K562 (cell line): ENCODE results near the gene PRDX1. TPM values are rescaled to one million over a fixed set of nuclear protein-coding genes. Genes with fewer than 3 reads are reported as not detected.

Experiments used
- ATAC-seq: fragments of 200-7000 bp; cut with Tn5 transposase; 3 replicates; pipeline ENCODE4 v1.9.1; 2020; ENCODE audit warnings: moderate library complexity
- BruUV-seq: library from RNA; stranded (reverse); fragments of 400-500 nt; replicated peaks from 2 replicates; lab custom pipeline; 2021; lab: Mats Ljungman, UMichigan
- CTCF ChIA-PET: fragments of 300-600 bp; formaldehyde crosslinking; extraction: SDS; loops from one replicate; lab custom pipeline; 2021; ENCODE audit warnings: low intra/inter-chr PET ratio; lab: Yijun Ruan, JAX
- POLR2A ChIA-PET: fragments of 300-600, 350-650 bp; sonication (Branson Sonifier 250); formaldehyde crosslinking; extraction: SDS; loops from one replicate; lab custom pipeline; 2021; ENCODE audit warnings: antibody characterized with exemption, inconsistent platforms; lab: Yijun Ruan, JAX
- DNase-seq, 4 experiments: peaks; one replicate each; pipeline versions ENCODE4 v3.0.0 to v3.0.0-alpha.2; 2011 to 2018; ENCODE audit warnings: low spot score in 3 of 4, mixed read lengths in 3 of 4; ENCODE audit errors: extremely low read depth in 1 of 4
- FAIRE-seq: peaks from 2 replicates; lab custom pipeline; 2011; peaks lifted over from hg19 to GRCh38; lab: Jason Lieb, UNC
- H2AFZ ChIP-seq: 2 replicates; pipeline ENCODE4 v1.6.0; 2011; ENCODE audit warnings: low read depth, low read length, control low read depth, inconsistent platforms
- H3K27ac ChIP-seq: fragments of 200-600 bp; 3 replicates; pipeline ENCODE4 v1.8.0; 2011; ENCODE audit warnings: low read depth, mild to moderate bottlenecking, control low read depth, inconsistent platforms, low read length, moderate library complexity, mixed read lengths; ENCODE audit errors: extremely low read depth
- H3K27me3 ChIP-seq, 2 experiments: fragments of 300-600 bp in 1 of 2; 2 replicates in 1 of 2; 3 replicates in 1 of 2; pipeline versions ENCODE4 v1.6.0 to v1.8.0; 2011; ENCODE audit warnings: inconsistent platforms in 2 of 2, low read length in 2 of 2, mild to moderate bottlenecking in 1 of 2, mixed read lengths in 1 of 2, moderate library complexity in 1 of 2; ENCODE audit not compliant: control insufficient read depth in 2 of 2, insufficient read depth in 2 of 2
- H3K36me3 ChIP-seq: fragments of 300-600 bp; 3 replicates; pipeline ENCODE4 v1.8.0; 2011; ENCODE audit warnings: mild to moderate bottlenecking, low read length, inconsistent platforms; ENCODE audit not compliant: control insufficient read depth, insufficient read depth
- H3K4me1 ChIP-seq, 2 experiments: fragments of 200-600 bp in 1 of 2; replicated peaks in 1 of 2; 2 replicates in 1 of 2; 3 replicates in 1 of 2; pipeline versions ENCODE4 v1.5.1 to v1.8.0; 2011; ENCODE audit warnings: inconsistent platforms in 2 of 2, low read length in 2 of 2, mild to moderate bottlenecking in 1 of 2, mixed read lengths in 1 of 2, moderate library complexity in 1 of 2; ENCODE audit not compliant: control insufficient read depth in 2 of 2, insufficient read depth in 2 of 2
- H3K4me2 ChIP-seq: 2 replicates; pipeline ENCODE4 v1.6.1; 2011; ENCODE audit warnings: low read length, control low read depth, inconsistent platforms, mixed read lengths; ENCODE audit not compliant: insufficient read depth
- H3K4me3 ChIP-seq: fragments of 200-600 bp; sonication (generic), shearing (Covaris generic); 2 replicates; pipeline ENCODE4 v1.5.1; 2016; ENCODE audit warnings: control low read depth, inconsistent platforms
- H3K79me2 ChIP-seq: fragments of 200-600 bp; 3 replicates; pipeline ENCODE4 v1.8.0; 2011; ENCODE audit warnings: low read length, inconsistent platforms; ENCODE audit not compliant: control insufficient read depth, insufficient read depth
- H3K9ac ChIP-seq, 2 experiments: 2 replicates each; pipeline versions ENCODE4 v1.6.0 to v1.6.1; 2011; ENCODE audit warnings: low read depth in 2 of 2, low read length in 2 of 2, control low read depth in 1 of 2, inconsistent platforms in 1 of 2, mild to moderate bottlenecking in 1 of 2, mixed read lengths in 1 of 2; ENCODE audit not compliant: insufficient read depth in 1 of 2
- H3K9me1 ChIP-seq: one replicate; pipeline ENCODE4 v1.6.0; 2011; ENCODE audit warnings: inconsistent platforms, mild to moderate bottlenecking, low read length, moderate library complexity; ENCODE audit not compliant: control insufficient read depth, insufficient read depth
- H3K9me3 ChIP-seq: replicated peaks from 2 replicates; pipeline ENCODE4 v1.5.1; 2011; ENCODE audit warnings: low read depth, low read length, inconsistent platforms; ENCODE audit not compliant: control insufficient read depth, insufficient read depth
- H4K20me1 ChIP-seq: replicated peaks from 2 replicates; pipeline ENCODE4 v1.6.1; 2011; ENCODE audit warnings: low read length, inconsistent platforms, mixed read lengths; ENCODE audit not compliant: control insufficient read depth, insufficient read depth
- ATF1 ChIP-seq, 2 experiments: fragments of 450-650 bp in 1 of 2; IDR thresholded peaks; 2 replicates each; pipeline ENCODE4 v1.6.1; 2016; ENCODE audit warnings: missing compliant biosample characterization in 1 of 2, missing genetic modification characterization in 1 of 2
- DIDO1 ChIP-seq: fragments of 450-650 bp; IDR thresholded peaks from 2 replicates; pipeline ENCODE4 v1.6.1; 2016; ENCODE audit warnings: low read depth, missing biosample characterization, missing genetic modification characterization
- DNMT1 ChIP-seq: fragments of 450-650 bp; IDR thresholded peaks from 2 replicates; pipeline ENCODE4 v1.6.1; 2016; ENCODE audit warnings: antibody characterized with exemption, mild to moderate bottlenecking
- FOXA1 ChIP-seq: fragments of 450-650 bp; IDR thresholded peaks from 2 replicates; pipeline ENCODE4 v1.6.1; 2016; ENCODE audit warnings: mild to moderate bottlenecking, borderline replicate concordance
- FOXJ2 ChIP-seq: fragments of 200-800 bp; sonication (Bioruptor generic); IDR thresholded peaks from 2 replicates; pipeline ENCODE4 v1.6.1; 2016; ENCODE audit warnings: missing genetic modification characterization, missing compliant biosample characterization
- HOXB6 ChIP-seq: fragments of 250-450 bp; sonication (Bioruptor Pico); IDR thresholded peaks from 2 replicates; pipeline ENCODE4 v1.5.1; 2022; ENCODE audit warnings: mild to moderate bottlenecking, borderline replicate concordance
- KAT2B ChIP-seq: IDR thresholded peaks from one replicate; pipeline ENCODE4 v1.6.1; 2012; ENCODE audit warnings: low read depth, mild to moderate bottlenecking, control low read depth, inconsistent platforms, low read length, moderate library complexity
- KDM5B ChIP-seq: fragments of 200-600 bp; sonication (generic); IDR thresholded peaks from 2 replicates; pipeline ENCODE4 v1.6.1; 2012; ENCODE audit warnings: low read depth, mild to moderate bottlenecking, moderate library complexity, low read length, control low read depth, inconsistent platforms; ENCODE audit not compliant: insufficient replicate concordance
- MTA1 ChIP-seq: fragments of 450-650 bp; IDR thresholded peaks from 2 replicates; pipeline ENCODE4 v1.6.1; 2017; ENCODE audit warnings: borderline replicate concordance
- PHF8 ChIP-seq: fragments of 200-600 bp; sonication (generic); IDR thresholded peaks from 2 replicates; pipeline ENCODE4 v1.6.1; 2012; ENCODE audit warnings: mixed run types, mild to moderate bottlenecking, inconsistent platforms, low read length, moderate library complexity, borderline replicate concordance
- RBM34 ChIP-seq: fragments of 200-400 bp; formaldehyde crosslinking; IDR thresholded peaks from 2 replicates; pipeline ENCODE4 v1.6.1; 2018; ENCODE audit warnings: low read length, borderline replicate concordance; ENCODE audit not compliant: insufficient read depth
- RFX5 ChIP-seq: IDR thresholded peaks from 2 replicates; pipeline ENCODE4 v1.6.1; 2011; ENCODE audit warnings: low read depth, mild to moderate bottlenecking, improper control_type of control experiment, low read length
- SP1 ChIP-seq: sonication (generic); formaldehyde crosslinking; IDR thresholded peaks from 2 replicates; pipeline ENCODE4 v1.8.1; 2022; ENCODE audit warnings: mild to moderate bottlenecking, missing genetic modification reagents
- TAF9B ChIP-seq: fragments of 450-650 bp; IDR thresholded peaks from 2 replicates; pipeline ENCODE4 v1.6.1; 2018; ENCODE audit warnings: mild to moderate bottlenecking; ENCODE audit not compliant: partially characterized antibody
- TBP ChIP-seq: optimal IDR thresholded peaks from 2 replicates; pipeline ENCODE3; 2011; ENCODE audit warnings: low read depth, low read length, improper control_type of control experiment
- TEAD4 ChIP-seq, 2 experiments: sonication (generic) in 1 of 2; formaldehyde crosslinking in 1 of 2; IDR thresholded peaks; 2 replicates each; pipeline versions ENCODE4 v1.6.1 to v1.8.0; 2012 to 2022; ENCODE audit warnings: borderline replicate concordance in 1 of 2, inconsistent platforms in 1 of 2, low read length in 1 of 2, mild to moderate bottlenecking in 1 of 2, missing genetic modification reagents in 1 of 2
- ZNF3 ChIP-seq: fragments of 250-450 bp; sonication (Bioruptor Pico); IDR thresholded peaks from 2 replicates; pipeline ENCODE4 v1.5.0; 2021; ENCODE audit warnings: mild to moderate bottlenecking, moderate library complexity
- WGBS: fragments of 100-300 bp; shearing (Covaris generic); methylation state at CpG from one replicate; pipeline ENCODE4 v1.1.6; 2016; ENCODE audit warnings: low coverage, mixed read lengths; ENCODE audit not compliant: insufficient coverage; ENCODE audit errors: missing lambda C conversion rate; 5-methylcytosine and 5-hydroxymethylcytosine counted together
- in situ Hi-C: fragments of 300-500 bp; cut with MboI; formaldehyde crosslinking; loops from 4 replicates; pipeline ENCODE4 v1.15.0; 2018; ENCODE audit warnings: inconsistent platforms, mixed read lengths
- intact Hi-C: fragments of 100-400 bp; cut with micrococcal nuclease; formaldehyde crosslinking; loops from 2 replicates; pipeline ENCODE4 v1.14.2; 2022
- polyA plus RNA-seq, 8 experiments: library from polyadenylated mRNA; depleted of rRNA in 4 of 8; stranded (reverse) in 5 of 8; unstranded in 3 of 8; fragments of >200 nt; fragmentation: Nextera tagmentation in 2 of 8; fragmentation: Illumina TruSeq in 1 of 8; extraction: Ambion mirVana in 2 of 8; extraction: Trizol in 1 of 8; gene quantifications; 2 replicates each; pipeline versions ENCODE4 v1.2.1 to v1.2.3, GENCODE V29; 2011 to 2014; ENCODE audit warnings: inconsistent platforms in 1 of 8, missing spikeins in 1 of 8
- total RNA-seq, 7 experiments: library from RNA; depleted of rRNA in 6 of 7; stranded (reverse); fragments of >200 nt in 6 of 7; fragmentation: Illumina TruSeq in 2 of 7; extraction: Trizol in 2 of 7; gene quantifications; 2 replicates each; pipeline versions ENCODE4 v1.2.1 to v1.2.3, GENCODE V29; 2011 to 2021; ENCODE audit warnings: low replicate concordance in 1 of 7
- TF ChIP-seq, protein P1 (sequence below): fragments of 450-650 bp; IDR thresholded peaks from 2 replicates; pipeline ENCODE4 v1.6.1; 2016; ENCODE audit warnings: antibody characterized with exemption
- TF ChIP-seq, protein P2 (sequence below): sonication (generic); formaldehyde crosslinking; IDR thresholded peaks from 2 replicates; pipeline ENCODE4 v1.8.0; 2022; ENCODE audit warnings: missing genetic modification reagents, mild to moderate bottlenecking, moderate library complexity, borderline replicate concordance

PRDX1 gene
- total and polyA plus RNA-seq, 9 of the 15 experiments (the other 6 are each of a cell fraction or from before 2014, with no cell fraction given): 748 to 2,388 (median 1,045) TPM

- ChIA-PET POLR2A (interaction anchor here (0.5 to 5.3 kb wide), 26 partner anchors 9 to 829 kb away, joined by 3 to 83 read pairs (median 6); partner anchors contain the start of genes GPBP1L1, MMACHC, MUTYH and NASP), CTCF (interaction anchor here (0.6 kb wide), 2 partner anchors 28 to 646 kb away, joined by 3 read pairs; no protein-coding TSS in a partner anchor)
- BruUV-seq: TSS peak; percentile 99
- peak within 1 kb of the TSS; percentile 84 to 92 for H3K9ac ChIP-seq
- no peaks in the 10 kb centered on the region for H3K9me3 ChIP-seq
- in situ Hi-C loops: no loop called here
- FAIRE-seq (peak; percentile 86), DNase-seq (peak; percentile 90 to 97 (median 92)), ATAC-seq (peak; percentile 98)
- H3K27me3 ChIP-seq: no peaks in the 10 kb centered on the region; a peak in 1 of 5 replicates
- 3% methylated on average over 47 of the region's 47 CpGs for WGBS
- intact Hi-C loops: loop anchor here (1.0 kb wide), 1 partner anchor 29 kb away; the partner anchor contains the start of gene PRDX1
- H3K4me1 ChIP-seq: peaks cover 10 to 17% of the 10 kb centered on the region in 2 experiments; a peak in 3 of 5 replicates
- H4K20me1 ChIP-seq: no peaks in the 10 kb centered on the region
- peak within 1 kb of the TSS; percentile 95 for H3K4me2 ChIP-seq
- H3K9me1 ChIP-seq: no peaks in the 10 kb centered on the region
- H3K27ac ChIP-seq: peak within 1 kb of the TSS; percentile 92
- peak within 1 kb of the TSS; percentile 72 for H3K4me3 ChIP-seq
- peaks cover 26% of the 10 kb centered on the region for H3K36me3 ChIP-seq
- H3K79me2 ChIP-seq: peaks cover 27% of the 10 kb centered on the region
- H2AFZ ChIP-seq: peak within 1 kb of the TSS; percentile 99
- TF ChIP-seq RFX5: no peak
- TF ChIP-seq, protein P1, sequence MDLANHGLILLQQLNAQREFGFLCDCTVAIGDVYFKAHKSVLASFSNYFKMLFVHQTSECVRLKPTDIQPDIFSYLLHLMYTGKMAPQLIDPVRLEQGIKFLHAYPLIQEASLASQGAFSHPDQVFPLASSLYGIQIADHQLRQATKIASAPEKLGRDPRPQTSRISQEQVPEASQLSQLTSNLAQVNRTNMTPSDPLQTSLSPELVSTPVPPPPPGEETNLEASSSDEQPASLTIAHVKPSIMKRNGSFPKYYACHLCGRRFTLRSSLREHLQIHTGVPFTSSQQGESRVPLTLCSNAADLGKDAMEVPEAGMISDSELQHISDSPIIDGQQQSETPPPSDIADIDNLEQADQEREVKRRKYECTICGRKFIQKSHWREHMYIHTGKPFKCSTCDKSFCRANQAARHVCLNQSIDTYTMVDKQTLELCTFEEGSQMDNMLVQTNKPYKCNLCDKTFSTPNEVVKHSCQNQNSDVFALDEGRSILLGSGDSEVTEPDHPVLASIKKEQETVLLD: peak; percentile 36; the same call in 1 of the 2 replicates
- no peak for TF ChIP-seq ZNF3 (CRISPR knock-in tag)
- TF ChIP-seq MTA1: no peak; the same call in 1 of the 2 replicates
- no peak for TF ChIP-seq RBM34
- TF ChIP-seq SP1 (CRISPR knock-in tag): peak; percentile 95
- no peak for TF ChIP-seq DNMT1
- TF ChIP-seq, protein P2, sequence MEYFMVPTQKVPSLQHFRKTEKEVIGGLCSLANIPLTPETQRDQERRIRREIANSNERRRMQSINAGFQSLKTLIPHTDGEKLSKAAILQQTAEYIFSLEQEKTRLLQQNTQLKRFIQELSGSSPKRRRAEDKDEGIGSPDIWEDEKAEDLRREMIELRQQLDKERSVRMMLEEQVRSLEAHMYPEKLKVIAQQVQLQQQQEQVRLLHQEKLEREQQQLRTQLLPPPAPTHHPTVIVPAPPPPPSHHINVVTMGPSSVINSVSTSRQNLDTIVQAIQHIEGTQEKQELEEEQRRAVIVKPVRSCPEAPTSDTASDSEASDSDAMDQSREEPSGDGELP (CRISPR knock-in tag): peak; percentile 92
- peak; percentile 15; the same call in 1 of the 2 replicates for TF ChIP-seq TEAD4 (IDR thresholded peaks at IDR 0.05; ENCODE audit: low read length)
- no peak for TF ChIP-seq TEAD4 (CRISPR knock-in tag; IDR thresholded peaks at IDR 0.05; ENCODE audit: borderline replicate concordance)
- peak; percentile 80 for TF ChIP-seq TAF9B
- no peak for TF ChIP-seq KAT2B
- peak; percentile 87 for TF ChIP-seq PHF8
- peak; percentile 94 for TF ChIP-seq KDM5B
- TF ChIP-seq HOXB6 (CRISPR knock-in tag): no peak
- TF ChIP-seq FOXJ2 (tag): peak; percentile 86
- TF ChIP-seq ATF1 (CRISPR knock-in tag; IDR thresholded peaks at IDR 0.05): no peak
- peak; percentile 84 for TF ChIP-seq ATF1 (tag; IDR thresholded peaks at IDR 0.05)
- TF ChIP-seq TBP: peak; percentile 92
- no peak for TF ChIP-seq FOXA1
- TF ChIP-seq DIDO1 (tag): no peak
Measured at GRCh38 chr1:45550401-45551351, 29.0 kb upstream of the PRDX1 start, which contains the start of gene AKR1A1. AKR1A1 (plus strand) TSS chr1:45550826; CDS start chr1:45561795, 10,969 bp downstream.
